Suprapubic skin (tissue), 4 donors: Measurements from ENCODE around the gene GDI2.
"Not testable (repeated sequence)": the region's sequence is repeated elsewhere in the genome, so short reads cannot be mapped to it uniquely, and the experiment has no call there.

Experiments
- EP300 ChIP-seq: sonication (generic); formaldehyde crosslinking; IDR thresholded peaks from one replicate; pipeline ENCODE4 v1.6.1; 2017; ENCODE audit warnings: antibody characterized with exemption
- POLR2A ChIP-seq, 2 donors: fragments of 450-650 bp; IDR thresholded peaks; one replicate each; pipeline ENCODE4 v1.6.1; 2017; ENCODE audit warnings: antibody characterized with exemption in 2 of 2, mild to moderate bottlenecking in 2 of 2, moderate library complexity in 2 of 2
- POLR2AphosphoS5 ChIP-seq, 3 donors: sonication (generic); formaldehyde crosslinking; IDR thresholded peaks; one replicate each; pipeline ENCODE4 v1.6.1; 2017; ENCODE audit warnings: antibody characterized with exemption in 3 of 3
- TF ChIP-seq, protein P1 (sequence below), 2 donors: fragments of 200-600 bp in 1 of 2; fragments of 450-650 bp in 1 of 2; sonication (generic) in 1 of 2; IDR thresholded peaks; one replicate each; pipeline ENCODE4 v1.5.1; 2016 to 2019; ENCODE audit warnings: antibody characterized with exemption in 2 of 2, mild to moderate bottlenecking in 1 of 2, moderate library complexity in 1 of 2

DNA sequence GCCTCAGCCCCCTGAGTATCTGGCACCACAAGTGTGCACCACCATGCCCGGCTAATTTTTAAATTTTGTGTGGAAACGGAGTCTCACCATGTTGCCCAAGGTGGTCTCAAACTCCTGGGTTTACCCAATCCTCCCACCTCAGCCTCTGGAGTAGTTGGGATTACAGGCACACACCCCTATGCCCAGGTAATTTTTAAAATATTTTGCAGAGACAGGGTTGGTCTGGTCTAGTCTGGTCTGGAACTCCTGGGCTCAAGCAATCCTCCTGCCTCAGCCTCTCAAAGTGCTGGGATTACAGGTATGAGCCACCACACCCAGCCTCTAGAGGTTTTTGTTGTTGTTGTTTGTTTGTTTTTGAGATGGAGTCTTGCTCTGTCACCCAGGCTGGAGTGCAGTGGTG is 22.9 kb upstream of the GDI2 start:
- TF ChIP-seq, protein P1, sequence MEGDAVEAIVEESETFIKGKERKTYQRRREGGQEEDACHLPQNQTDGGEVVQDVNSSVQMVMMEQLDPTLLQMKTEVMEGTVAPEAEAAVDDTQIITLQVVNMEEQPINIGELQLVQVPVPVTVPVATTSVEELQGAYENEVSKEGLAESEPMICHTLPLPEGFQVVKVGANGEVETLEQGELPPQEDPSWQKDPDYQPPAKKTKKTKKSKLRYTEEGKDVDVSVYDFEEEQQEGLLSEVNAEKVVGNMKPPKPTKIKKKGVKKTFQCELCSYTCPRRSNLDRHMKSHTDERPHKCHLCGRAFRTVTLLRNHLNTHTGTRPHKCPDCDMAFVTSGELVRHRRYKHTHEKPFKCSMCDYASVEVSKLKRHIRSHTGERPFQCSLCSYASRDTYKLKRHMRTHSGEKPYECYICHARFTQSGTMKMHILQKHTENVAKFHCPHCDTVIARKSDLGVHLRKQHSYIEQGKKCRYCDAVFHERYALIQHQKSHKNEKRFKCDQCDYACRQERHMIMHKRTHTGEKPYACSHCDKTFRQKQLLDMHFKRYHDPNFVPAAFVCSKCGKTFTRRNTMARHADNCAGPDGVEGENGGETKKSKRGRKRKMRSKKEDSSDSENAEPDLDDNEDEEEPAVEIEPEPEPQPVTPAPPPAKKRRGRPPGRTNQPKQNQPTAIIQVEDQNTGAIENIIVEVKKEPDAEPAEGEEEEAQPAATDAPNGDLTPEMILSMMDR (IDR thresholded peaks at IDR 0.05), result not testable (repeated sequence)
- not testable (repeated sequence) for TF ChIP-seq POLR2A (IDR thresholded peaks at IDR 0.05); POLR2AphosphoS5 (IDR thresholded peaks at IDR 0.05); EP300
